RWPE1 (cell line): ENCODE measurements around the gene GPATCH8.
A peak's percentile ranks its signal among the peaks of the same experiment; 100 is the strongest.
"Not testable (repeated sequence)": the region's sequence is repeated elsewhere in the genome, so short reads cannot be mapped to it uniquely, and the experiment has no call there.

Experiments
- CTCF ChIA-PET: fragments of 350-600 bp; sonication (Branson Sonifier 250); formaldehyde crosslinking; extraction: SDS; loops from one replicate; lab custom pipeline; 2021; lab: Yijun Ruan, JAX
- POLR2A ChIA-PET: fragments of 400-600 bp; formaldehyde crosslinking; extraction: SDS; loops from one replicate; lab custom pipeline; 2020; ENCODE audit warnings: antibody characterized with exemption; ENCODE audit not compliant: low non-redundant PET; lab: Yijun Ruan, JAX
- DNase-seq: peaks from one replicate; pipeline ENCODE4 v3.0.0; 2012; ENCODE audit warnings: low spot score
- H3K27ac ChIP-seq: fragments of 450-650 bp; 2 replicates; pipeline ENCODE4 v1.5.1; 2017
- CTCF ChIP-seq: fragments of 450-650 bp; conservative IDR thresholded peaks from 2 replicates; pipeline ENCODE4 v1.5.1; 2017; ENCODE audit warnings: low read depth, mild to moderate bottlenecking

GPATCH8 gene

GRCh38 chr17:44539673-44540072, 36.5 kb upstream of the GPATCH8 start:
- no peak overlapping the region for H3K27ac ChIP-seq
- POLR2A ChIA-PET = interaction anchor here (0.6 kb wide), 1 partner anchor 17 kb away, joined by 3 read pairs; no protein-coding TSS in a partner anchor
- TF ChIP-seq CTCF = no peak
- CTCF ChIA-PET = interaction anchor here (0.6 kb wide), 2 partner anchors 28 to 47 kb away, joined by 4 read pairs; no protein-coding TSS in a partner anchor
- no peak for DNase-seq

DNA sequence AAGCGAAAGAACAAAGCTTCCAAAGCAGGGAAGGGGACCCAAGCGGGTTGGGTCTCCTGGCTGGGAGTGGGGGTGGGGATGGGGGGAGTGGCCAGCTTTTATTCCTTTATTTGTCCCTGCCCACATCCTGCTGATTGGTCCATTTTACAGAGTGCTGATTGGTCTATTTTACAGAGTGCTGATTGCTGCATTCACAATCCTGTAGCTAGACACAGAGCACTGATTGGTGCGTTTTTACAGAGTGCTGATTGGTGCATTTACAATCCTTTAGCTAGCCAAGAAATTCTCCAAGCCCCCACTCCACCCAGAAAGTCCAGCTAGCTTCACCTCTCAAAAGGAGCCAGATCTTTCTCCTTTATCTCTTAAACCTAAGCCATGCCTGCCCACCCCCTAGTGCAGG, 34.7 kb upstream of the GPATCH8 start:
- H3K27ac ChIP-seq, DNase-seq: not testable (repeated sequence)
- ChIA-PET POLR2A (interaction anchor here (0.6 kb wide), 1 partner anchor 142 kb away, joined by 5 read pairs; no protein-coding TSS in a partner anchor), CTCF (interaction anchor here (0.6 kb wide), 1 partner anchor 478 kb away, joined by 3 read pairs; no protein-coding TSS in a partner anchor)

GRCh38 chr17:44536090-44536953, 33.1 kb upstream of the GPATCH8 start:
- ChIA-PET POLR2A (no interaction called here), CTCF (interaction anchor here (0.6 kb wide), 4 partner anchors 21 to 152 kb away, joined by 3 to 4 read pairs (median 3); partner anchors contain the start of gene FZD2)
- no peak for TF ChIP-seq CTCF
- no peak for DNase-seq
- peak overlapping the region; percentile 28; the same call in 1 of the 2 replicates for H3K27ac ChIP-seq

DNA sequence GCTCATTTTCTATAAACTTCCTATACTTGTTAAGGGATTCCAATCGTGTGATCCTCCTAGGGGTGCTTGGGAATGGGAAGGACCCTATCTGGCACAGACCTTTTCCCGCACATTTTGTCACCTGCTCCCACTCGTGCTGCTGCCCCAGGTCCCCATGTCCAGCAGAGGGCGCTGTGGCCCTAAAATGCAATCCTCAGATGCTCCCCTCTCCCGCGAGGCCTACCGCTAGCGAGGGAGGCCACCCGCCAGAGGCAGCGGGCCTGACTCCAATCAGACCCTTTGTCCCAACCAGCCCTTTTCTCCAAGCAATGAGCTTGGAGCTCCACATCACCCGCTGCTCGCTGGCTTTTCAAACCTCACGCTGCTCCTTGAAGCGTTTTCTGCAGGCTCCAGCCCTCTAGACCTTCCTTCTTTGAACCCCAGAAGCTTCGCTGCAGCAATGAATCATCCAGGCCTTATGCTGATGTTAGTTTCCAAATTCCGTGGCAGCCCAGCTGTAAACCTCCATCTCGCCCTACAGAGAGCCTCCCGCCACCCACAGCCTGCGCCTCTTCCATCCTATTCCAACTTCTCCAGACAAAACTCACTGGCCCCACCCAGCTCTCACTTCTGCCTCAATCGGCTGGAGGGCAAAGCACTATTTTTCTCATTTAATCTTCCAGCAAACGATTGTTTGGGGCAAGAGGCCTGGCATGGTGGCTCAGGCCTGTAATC, 30.5 kb upstream of the GPATCH8 start:
- POLR2A ChIA-PET = no interaction called here

GRCh38 chr17:44530896-44531418, 27.8 kb upstream of the GPATCH8 start:
- no peak for TF ChIP-seq CTCF
- H3K27ac ChIP-seq = no peak overlapping the region
- no peak for DNase-seq
- ChIA-PET POLR2A (interaction anchor here (0.6 kb wide), 1 partner anchor 287 kb away, joined by 6 read pairs; no protein-coding TSS in a partner anchor), CTCF (interaction anchor here (0.7 to 0.8 kb wide), 2 partner anchors 11 to 12 kb away, joined by 3 read pairs; no protein-coding TSS in a partner anchor)

More for the DNA sequence above, 30.5 kb upstream of the GPATCH8 start:
- CTCF ChIA-PET = interaction anchor here (0.6 to 3.2 kb wide), 14 partner anchors 10 to 342 kb away, joined by 3 to 33 read pairs (median 4); no protein-coding TSS in a partner anchor
- peak; percentile 90 for TF ChIP-seq CTCF
- peak overlapping the region; percentile 22; the same call in 1 of the 2 replicates for H3K27ac ChIP-seq
- DNase-seq = peak; percentile 88

DNA sequence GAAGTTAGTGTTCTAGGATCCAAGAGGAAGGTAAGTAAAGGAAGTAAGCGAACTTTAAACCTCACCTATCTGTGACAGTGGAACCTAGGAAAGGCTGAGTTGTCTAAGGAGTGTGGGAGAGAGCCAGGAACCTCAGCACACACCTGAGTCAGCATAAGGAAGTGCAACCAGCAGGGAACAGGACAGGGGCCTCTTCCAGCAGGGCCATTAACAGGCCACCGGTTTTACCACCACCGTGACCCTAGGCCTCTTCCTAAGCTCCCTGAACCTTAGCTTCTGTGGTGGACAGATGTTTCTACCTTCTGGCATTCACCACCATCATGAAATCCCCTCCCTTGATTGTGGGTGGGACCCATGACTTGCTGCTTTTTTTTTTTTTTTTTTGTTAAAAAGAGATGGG, 26.7 kb upstream of the GPATCH8 start:
- POLR2A ChIA-PET = interaction anchor here (0.7 kb wide), 1 partner anchor 104 kb away, joined by 6 read pairs; no protein-coding TSS in a partner anchor

More for the DNA sequence above, 26.7 kb upstream of the GPATCH8 start:
- H3K27ac ChIP-seq = no peak overlapping the region
- DNase-seq = no peak
- TF ChIP-seq CTCF = no peak
- CTCF ChIA-PET = interaction anchor here (0.8 kb wide), 1 partner anchor 85 kb away, joined by 3 read pairs; no protein-coding TSS in a partner anchor
